Stimulated activated naive CD8-positive, alpha-beta T cell treated with anti-CD3 and anti-CD28 coated beads, Interleukin-15, amount 100 ng/mL, for 72 hours (primary cell): ENCODE data around the gene TRPC1.
"Not testable (repeated sequence)": the region's sequence is repeated elsewhere in the genome, so short reads cannot be mapped to it uniquely, and the experiment has no call there.

Source experiments
- ATAC-seq: fragments of 150-1000 bp; cut with Tn5 transposase; 2 replicates; pipeline ENCODE4 v1.10.0; 2021; ENCODE audit warnings: mild to moderate bottlenecking, moderate library complexity
- DNase-seq, 2 donors: peaks; one replicate each; pipeline ENCODE4 v3.0.0; 2021 to 2022
- H3K27ac Mint-ChIP-seq, 2 donors: one replicate each; pipeline ENCODE4 v1.8.0; 2022; ENCODE audit warnings: mild to moderate bottlenecking in 2 of 2, mixed read lengths in 2 of 2, moderate library complexity in 2 of 2
- H3K27me3 Mint-ChIP-seq: one replicate; pipeline ENCODE4 v1.8.0; 2022; ENCODE audit warnings: mixed read lengths
- H3K4me1 Mint-ChIP-seq: one replicate; pipeline ENCODE4 v1.8.0; 2022; ENCODE audit warnings: mild to moderate bottlenecking, mixed read lengths
- H3K4me3 Mint-ChIP-seq, 2 donors: one replicate each; pipeline ENCODE4 v1.8.0; 2022; ENCODE audit warnings: mild to moderate bottlenecking in 2 of 2, mixed read lengths in 2 of 2, moderate library complexity in 1 of 2
- H3K9me3 Mint-ChIP-seq, 2 donors: one replicate each; pipeline ENCODE4 v1.8.0; 2022; ENCODE audit warnings: mixed read lengths in 2 of 2

TRPC1 gene

DNA sequence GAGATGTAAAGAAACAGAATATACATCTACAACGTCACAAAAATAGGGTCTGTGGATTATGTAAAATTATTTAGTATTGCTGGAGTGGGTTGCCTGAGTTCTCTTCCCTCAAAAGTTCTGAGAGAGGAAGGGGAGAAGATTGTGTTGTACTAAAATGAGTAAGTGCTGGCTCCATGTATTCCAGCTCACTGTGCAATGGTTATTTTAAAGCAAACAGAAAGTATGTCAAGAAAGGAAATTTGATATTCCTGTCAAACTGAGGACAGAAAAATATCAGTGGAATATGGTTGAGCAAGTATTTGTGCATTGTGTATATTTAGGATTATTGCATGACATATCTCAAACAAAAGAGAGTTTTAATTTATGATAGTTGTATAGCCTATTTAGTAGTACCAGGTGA lies 2.2 kb downstream of the TRPC1 start:
- Mint-ChIP-seq H3K4me1 (peaks cover 7% of the 10 kb centered on the region), H3K4me3 (no peak overlapping the region), H3K9me3 (peaks cover 0 to 6% of the 10 kb centered on the region in 2 donors), H3K27me3 (peaks cover 36% of the 10 kb centered on the region), H3K27ac (no peak overlapping the region)
- ATAC-seq (no peak), DNase-seq (no peak)

DNA sequence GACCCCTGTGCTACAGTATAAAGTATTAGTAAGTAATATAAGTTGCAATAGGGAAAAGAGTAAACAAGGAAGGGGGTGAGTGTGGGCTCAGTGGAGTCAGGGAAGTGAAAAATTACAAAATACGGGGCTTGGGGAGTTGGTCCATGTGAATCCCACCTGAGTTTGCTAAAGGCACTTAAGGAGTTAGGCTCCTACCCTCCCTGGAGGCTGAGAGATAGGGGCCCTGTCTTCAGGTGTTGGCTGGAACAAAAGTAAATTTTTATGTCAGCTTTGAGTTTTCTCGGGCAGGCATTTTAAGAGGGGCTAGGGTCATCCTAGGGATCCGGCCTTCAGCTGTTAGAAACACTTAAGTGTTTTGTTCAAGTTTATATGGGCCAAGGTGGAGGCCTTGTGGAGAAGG lies 8.2 kb downstream of the TRPC1 start:
- H3K27ac Mint-ChIP-seq: no peak overlapping the region
- H3K4me3 Mint-ChIP-seq: no peak overlapping the region
- H3K27me3 Mint-ChIP-seq: no peaks in the 10 kb centered on the region
- ATAC-seq: no peak
- no peaks in the 10 kb centered on the region for H3K4me1 Mint-ChIP-seq
- H3K9me3 Mint-ChIP-seq: no peaks in the 10 kb centered on the region
- DNase-seq: no peak

GRCh38 chr3:142734834-142735233 lies 11.0 kb downstream of the TRPC1 start:
- DNase-seq (no peak), ATAC-seq (no peak)
- Mint-ChIP-seq H3K4me3 (no peak overlapping the region), H3K4me1 (no peaks in the 10 kb centered on the region), H3K27me3 (no peaks in the 10 kb centered on the region), H3K9me3 (no peaks in the 10 kb centered on the region), H3K27ac (no peak overlapping the region)

DNA sequence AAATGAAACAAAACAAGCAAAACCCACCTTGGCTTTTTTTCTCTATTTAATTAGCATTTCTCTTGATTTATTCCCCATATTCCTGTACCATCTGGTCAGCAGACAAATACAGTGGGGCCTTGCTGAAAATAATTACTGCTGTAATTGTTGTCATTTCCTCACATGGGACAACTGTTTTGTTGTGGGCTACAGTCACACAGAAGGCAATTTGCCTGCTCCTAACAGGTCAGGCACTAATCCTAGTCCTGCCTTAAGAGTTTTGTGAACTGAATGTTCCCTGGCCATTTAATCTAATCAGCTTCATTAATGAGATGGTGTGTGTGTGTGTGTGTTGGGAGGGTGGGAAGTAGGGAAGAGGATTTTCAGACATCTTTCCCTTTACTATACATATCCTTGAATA lies 11.6 kb downstream of the TRPC1 start:
- ATAC-seq: no peak
- H3K27ac Mint-ChIP-seq: no peak overlapping the region
- no peak for DNase-seq
- H3K4me3 Mint-ChIP-seq: no peak overlapping the region
- no peaks in the 10 kb centered on the region for H3K27me3 Mint-ChIP-seq
- no peaks in the 10 kb centered on the region for H3K9me3 Mint-ChIP-seq
- no peaks in the 10 kb centered on the region for H3K4me1 Mint-ChIP-seq

- ATAC-seq (no peak), DNase-seq (no peak)
- no peak overlapping the region for H3K27ac Mint-ChIP-seq
- H3K4me1 Mint-ChIP-seq: no peaks in the 10 kb centered on the region
- no peak overlapping the region for H3K4me3 Mint-ChIP-seq
- no peaks in the 10 kb centered on the region for H3K27me3 Mint-ChIP-seq
- H3K9me3 Mint-ChIP-seq: no peaks in the 10 kb centered on the region
Measured at GRCh38 chr3:142738396-142738795, 14.6 kb downstream of the TRPC1 start.

DNA sequence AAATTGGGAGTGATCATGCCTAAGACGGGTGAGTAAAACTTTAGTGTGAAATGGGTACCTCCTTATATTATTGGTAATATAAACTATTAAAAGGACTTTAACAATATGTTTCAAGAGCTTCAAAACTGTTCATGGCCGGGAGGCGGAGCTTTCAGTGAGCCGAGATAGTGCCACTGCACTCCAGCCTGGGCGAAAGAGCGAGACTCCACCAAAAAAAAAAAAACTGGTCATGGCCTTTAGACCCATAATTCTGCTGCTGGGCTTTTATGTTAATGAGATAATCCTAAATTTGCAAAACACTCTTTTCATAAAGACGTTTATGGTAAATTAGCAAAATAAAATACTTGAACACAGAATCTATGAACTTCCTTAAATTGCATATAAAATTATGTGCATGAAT lies 22.8 kb downstream of the TRPC1 start:
- Mint-ChIP-seq H3K9me3 (no peaks in the 10 kb centered on the region), H3K4me1 (no peaks in the 10 kb centered on the region), H3K4me3 (no peak overlapping the region), H3K27me3 (no peaks in the 10 kb centered on the region), H3K27ac (no peak overlapping the region)
- ATAC-seq (no peak), DNase-seq (no peak)

- not testable (repeated sequence) for DNase-seq, H3K27me3 Mint-ChIP-seq, H3K4me1 Mint-ChIP-seq, H3K9me3 Mint-ChIP-seq, ATAC-seq, H3K27ac Mint-ChIP-seq, H3K4me3 Mint-ChIP-seq
Measured at GRCh38 chr3:142750531-142750930, 26.7 kb downstream of the TRPC1 start.

- not testable (repeated sequence) for H3K27me3 Mint-ChIP-seq, H3K4me3 Mint-ChIP-seq, H3K27ac Mint-ChIP-seq, H3K4me1 Mint-ChIP-seq, ATAC-seq, H3K9me3 Mint-ChIP-seq, DNase-seq
Measured at GRCh38 chr3:142752605-142753004, 28.8 kb downstream of the TRPC1 start.

DNA sequence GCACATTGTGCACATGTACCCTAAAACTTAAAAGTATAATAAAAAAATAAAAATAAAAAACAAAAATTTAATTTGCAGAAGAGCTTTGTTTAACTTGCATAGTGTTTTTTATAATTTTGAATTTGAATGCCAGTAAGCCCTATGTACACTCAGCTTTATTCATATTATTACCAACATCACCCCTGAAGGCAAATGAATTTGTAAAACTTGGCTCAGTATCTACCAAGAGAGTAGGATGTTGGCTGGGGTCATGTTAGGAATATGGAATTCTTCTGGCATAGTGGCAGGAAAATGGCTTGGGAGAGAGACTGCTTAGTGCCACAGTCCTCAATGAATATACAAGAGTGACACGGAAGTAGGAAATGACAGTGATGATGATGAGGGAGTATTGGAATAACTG lies 30.7 kb downstream of the TRPC1 start:
- H3K27ac Mint-ChIP-seq: no peak overlapping the region

DNA sequence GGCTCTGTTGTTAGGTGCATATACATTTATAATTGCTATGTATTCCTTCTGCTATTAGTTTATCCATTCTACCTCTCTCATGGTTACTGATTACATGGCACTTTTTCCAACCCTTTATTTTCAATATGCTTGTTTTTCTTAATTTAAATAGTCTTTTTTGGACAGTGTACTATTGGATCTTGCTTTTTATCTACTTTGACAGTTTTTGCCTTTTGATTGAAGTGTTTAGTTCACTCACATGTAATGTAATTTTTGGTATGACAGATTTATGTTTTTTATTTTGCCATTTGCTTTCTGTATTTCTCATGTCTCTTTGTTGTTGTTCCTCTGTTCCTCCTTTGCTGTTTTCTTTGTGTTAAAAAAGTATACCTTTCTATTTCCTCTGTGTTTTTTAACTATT lies 44.5 kb downstream of the TRPC1 start:
- H3K27ac Mint-ChIP-seq: no peak overlapping the region
- ATAC-seq (no peak), DNase-seq (no peak)
- no peak overlapping the region for H3K4me3 Mint-ChIP-seq
- no peaks in the 10 kb centered on the region for H3K27me3 Mint-ChIP-seq
- H3K9me3 Mint-ChIP-seq: peaks cover 16 to 23% of the 10 kb centered on the region in 2 donors
- H3K4me1 Mint-ChIP-seq: no peaks in the 10 kb centered on the region

More for the DNA sequence above, 30.7 kb downstream of the TRPC1 start:
- no peaks in the 10 kb centered on the region for H3K9me3 Mint-ChIP-seq
- no peaks in the 10 kb centered on the region for H3K27me3 Mint-ChIP-seq
- no peaks in the 10 kb centered on the region for H3K4me1 Mint-ChIP-seq
- no peak overlapping the region for H3K4me3 Mint-ChIP-seq
- ATAC-seq (no peak), DNase-seq (no peak)

DNA sequence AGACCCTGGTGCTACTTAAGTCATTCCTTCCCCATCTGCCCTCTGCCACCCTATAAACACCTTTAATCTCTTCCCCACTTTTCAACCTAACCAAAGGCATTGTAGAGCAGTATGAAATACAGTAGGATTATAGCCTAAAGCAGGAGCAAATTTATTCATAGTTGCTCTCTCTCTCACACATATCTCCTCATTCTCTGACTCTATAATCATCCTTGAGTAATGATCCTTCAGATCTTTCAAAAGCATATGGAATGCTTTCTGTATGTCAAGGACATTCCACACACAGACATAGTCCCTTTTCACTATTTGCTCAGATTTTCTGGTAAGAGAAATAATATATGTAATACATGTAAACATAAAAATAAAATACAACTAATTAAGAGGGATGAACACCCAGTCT lies 54.1 kb downstream of the TRPC1 start:
- no peak overlapping the region for H3K27ac Mint-ChIP-seq
- no peak for DNase-seq
- no peak overlapping the region for H3K4me3 Mint-ChIP-seq
- no peak for ATAC-seq
- no peaks in the 10 kb centered on the region for H3K4me1 Mint-ChIP-seq
- H3K9me3 Mint-ChIP-seq: peaks cover 0 to 2% of the 10 kb centered on the region in 2 donors
- no peaks in the 10 kb centered on the region for H3K27me3 Mint-ChIP-seq

- no peaks in the 10 kb centered on the region for H3K27me3 Mint-ChIP-seq
- H3K9me3 Mint-ChIP-seq: no peaks in the 10 kb centered on the region
- no peak for ATAC-seq
- H3K4me3 Mint-ChIP-seq: no peak overlapping the region
- H3K27ac Mint-ChIP-seq: no peak overlapping the region
- DNase-seq: no peak
- H3K4me1 Mint-ChIP-seq: no peaks in the 10 kb centered on the region
Measured at GRCh38 chr3:142778541-142778940, 54.7 kb downstream of the TRPC1 start.

DNA sequence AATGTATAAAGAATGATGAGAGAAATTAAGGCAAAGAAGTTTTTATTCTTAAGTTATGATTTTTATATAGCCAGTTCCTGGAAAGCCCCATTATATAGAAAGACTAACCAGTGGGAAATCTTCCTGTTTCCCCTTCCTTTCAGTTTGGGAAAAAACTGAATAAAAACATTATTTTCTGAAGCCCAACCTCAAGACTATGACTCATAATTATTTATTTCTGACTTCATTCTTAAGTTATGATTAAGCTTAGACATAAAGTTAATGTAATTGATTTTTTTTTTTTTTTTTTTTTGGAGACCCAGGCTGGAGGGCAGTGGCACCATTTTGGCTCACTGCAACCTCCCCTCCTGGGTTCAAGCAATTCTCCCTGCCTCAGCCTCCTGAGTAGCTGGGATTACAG lies 55.8 kb downstream of the TRPC1 start:
- H3K27me3 Mint-ChIP-seq: no peaks in the 10 kb centered on the region
- ATAC-seq: no peak
- H3K4me1 Mint-ChIP-seq: no peaks in the 10 kb centered on the region
- no peaks in the 10 kb centered on the region for H3K9me3 Mint-ChIP-seq
- DNase-seq: no peak
- no peak overlapping the region for H3K4me3 Mint-ChIP-seq
- H3K27ac Mint-ChIP-seq: no peak overlapping the region

DNA sequence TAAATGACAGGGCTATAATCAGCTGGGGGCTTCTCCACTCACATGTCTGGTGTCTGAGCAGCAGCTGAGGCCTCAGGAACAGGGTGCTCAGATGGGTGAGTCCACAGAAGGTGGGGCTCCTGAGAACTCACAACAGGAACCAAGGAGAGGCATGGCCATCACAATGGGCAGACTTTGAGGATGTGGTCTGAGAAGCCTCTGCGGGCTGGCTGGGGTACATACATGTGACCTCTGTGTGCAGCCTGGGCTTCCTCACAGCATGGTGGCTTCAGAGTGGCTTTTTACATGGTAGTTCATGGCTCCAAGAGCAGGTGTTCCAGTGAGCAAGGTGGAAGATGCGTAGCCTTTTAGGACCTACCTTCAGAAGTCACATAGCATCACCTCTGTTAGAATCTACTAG lies 58.8 kb downstream of the TRPC1 start:
- Mint-ChIP-seq H3K27ac (no peak overlapping the region), H3K27me3 (no peaks in the 10 kb centered on the region), H3K4me1 (no peaks in the 10 kb centered on the region), H3K9me3 (no peaks in the 10 kb centered on the region), H3K4me3 (no peak overlapping the region)
- no peak for ATAC-seq
- DNase-seq: no peak

- no peaks in the 10 kb centered on the region for H3K27me3 Mint-ChIP-seq
- ATAC-seq (no peak), DNase-seq (no peak)
- no peaks in the 10 kb centered on the region for H3K4me1 Mint-ChIP-seq
- H3K27ac Mint-ChIP-seq: no peak overlapping the region
- H3K9me3 Mint-ChIP-seq: no peaks in the 10 kb centered on the region
- H3K4me3 Mint-ChIP-seq: no peak overlapping the region
Measured at GRCh38 chr3:142784228-142784627, 60.4 kb downstream of the TRPC1 start.

DNA sequence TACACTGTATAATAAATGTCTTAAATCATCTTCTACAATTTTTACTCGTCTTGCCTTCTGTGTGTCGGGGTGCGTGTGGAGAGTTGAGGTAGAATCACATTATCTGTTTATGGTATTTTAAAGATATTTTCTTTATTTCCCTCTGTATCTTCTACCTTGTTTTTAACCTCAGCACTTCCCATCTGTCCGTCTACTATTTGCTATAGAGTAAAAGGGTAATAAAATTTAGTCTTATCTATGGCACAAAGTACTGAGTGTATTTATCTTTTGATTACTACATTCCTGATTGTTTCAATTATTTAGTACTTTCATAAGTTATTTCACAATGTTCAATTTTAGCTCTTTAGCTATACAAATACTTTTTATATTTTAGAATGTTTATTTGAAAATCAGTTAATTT lies 62.2 kb downstream of the TRPC1 start:
- Mint-ChIP-seq H3K4me3 (no peak overlapping the region), H3K27me3 (no peaks in the 10 kb centered on the region), H3K4me1 (no peaks in the 10 kb centered on the region), H3K9me3 (no peaks in the 10 kb centered on the region), H3K27ac (no peak overlapping the region)
- ATAC-seq (no peak), DNase-seq (no peak)

GRCh38 chr3:142787719-142788118 lies 63.9 kb downstream of the TRPC1 start:
- no peak overlapping the region for H3K27ac Mint-ChIP-seq
- H3K27me3 Mint-ChIP-seq: no peaks in the 10 kb centered on the region
- no peak for DNase-seq
- H3K4me3 Mint-ChIP-seq: no peak overlapping the region
- no peak for ATAC-seq
- H3K4me1 Mint-ChIP-seq: no peaks in the 10 kb centered on the region
- H3K9me3 Mint-ChIP-seq: no peaks in the 10 kb centered on the region

DNA sequence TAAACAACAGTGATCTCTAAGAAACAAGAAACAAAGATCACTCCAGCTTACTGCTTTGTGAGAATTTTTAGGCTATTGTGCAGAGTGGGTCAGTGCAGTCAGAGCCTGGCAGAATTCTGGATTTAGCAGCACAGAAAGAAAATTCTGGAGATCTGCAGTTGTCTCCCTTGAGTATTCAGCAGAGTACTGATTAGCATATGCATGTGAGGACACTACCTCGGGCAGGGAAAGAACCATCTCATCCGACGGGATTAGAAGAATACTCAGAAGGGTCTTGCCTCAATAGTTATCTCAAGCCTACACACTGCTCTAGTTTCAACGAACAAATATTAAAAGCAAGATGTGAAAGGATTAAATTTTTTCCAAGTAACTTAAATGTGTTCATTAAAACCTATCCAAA lies 70.7 kb downstream of the TRPC1 start:
- H3K4me3 Mint-ChIP-seq: no peak overlapping the region
- no peaks in the 10 kb centered on the region for H3K27me3 Mint-ChIP-seq

More for the DNA sequence above, 70.7 kb downstream of the TRPC1 start:
- no peak for ATAC-seq
- Mint-ChIP-seq H3K27ac (no peak overlapping the region), H3K4me1 (no peaks in the 10 kb centered on the region), H3K9me3 (no peaks in the 10 kb centered on the region)
- no peak for DNase-seq
